NB4 (cell line): Measurements from ENCODE around the gene DTNBP1.

ENCODE experiments used
- MYC ChIP-seq: IDR thresholded peaks from 2 replicates; pipeline ENCODE4 v1.6.1; 2011; ENCODE audit warnings: low read depth, low read length
- POLR2A ChIP-seq: IDR thresholded peaks from 2 replicates; pipeline ENCODE4 v1.6.1; 2011; ENCODE audit warnings: mild to moderate bottlenecking; ENCODE audit not compliant: insufficient read length; ENCODE audit errors: extremely low read depth
- TF ChIP-seq, protein P1 (sequence below): IDR thresholded peaks from one replicate; pipeline ENCODE4 v1.5.1; 2012; ENCODE audit warnings: low read depth, low read length
- TF ChIP-seq, protein P2 (sequence below): IDR thresholded peaks from 2 replicates; pipeline ENCODE4 v1.6.1; 2011; ENCODE audit warnings: low read depth, low read length

DNA sequence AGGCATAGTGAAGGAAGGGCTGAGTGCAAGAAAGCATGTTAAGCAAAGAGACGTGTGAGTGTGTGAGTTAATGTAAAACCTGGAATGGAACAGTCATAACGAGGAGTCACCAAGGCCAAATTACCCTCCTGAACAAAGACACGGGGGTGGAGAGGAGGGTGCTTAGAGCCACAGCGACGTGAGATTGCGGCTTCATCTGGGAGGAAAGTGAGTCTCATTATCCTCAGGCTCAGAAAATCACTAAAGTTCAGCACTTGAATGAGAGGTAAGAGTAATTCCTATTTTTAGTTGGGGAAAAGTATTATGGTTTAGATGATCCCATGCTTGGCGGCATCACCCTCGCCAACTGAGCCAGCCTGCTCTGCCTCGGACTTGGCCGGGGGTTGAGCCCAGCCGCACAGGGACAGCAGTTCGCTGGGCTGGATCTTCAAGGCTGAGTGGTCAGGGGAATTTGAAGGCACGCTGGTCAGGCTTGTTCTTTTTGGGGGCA, 136.6 kb downstream of the DTNBP1 start:
- TF ChIP-seq, protein P1, sequence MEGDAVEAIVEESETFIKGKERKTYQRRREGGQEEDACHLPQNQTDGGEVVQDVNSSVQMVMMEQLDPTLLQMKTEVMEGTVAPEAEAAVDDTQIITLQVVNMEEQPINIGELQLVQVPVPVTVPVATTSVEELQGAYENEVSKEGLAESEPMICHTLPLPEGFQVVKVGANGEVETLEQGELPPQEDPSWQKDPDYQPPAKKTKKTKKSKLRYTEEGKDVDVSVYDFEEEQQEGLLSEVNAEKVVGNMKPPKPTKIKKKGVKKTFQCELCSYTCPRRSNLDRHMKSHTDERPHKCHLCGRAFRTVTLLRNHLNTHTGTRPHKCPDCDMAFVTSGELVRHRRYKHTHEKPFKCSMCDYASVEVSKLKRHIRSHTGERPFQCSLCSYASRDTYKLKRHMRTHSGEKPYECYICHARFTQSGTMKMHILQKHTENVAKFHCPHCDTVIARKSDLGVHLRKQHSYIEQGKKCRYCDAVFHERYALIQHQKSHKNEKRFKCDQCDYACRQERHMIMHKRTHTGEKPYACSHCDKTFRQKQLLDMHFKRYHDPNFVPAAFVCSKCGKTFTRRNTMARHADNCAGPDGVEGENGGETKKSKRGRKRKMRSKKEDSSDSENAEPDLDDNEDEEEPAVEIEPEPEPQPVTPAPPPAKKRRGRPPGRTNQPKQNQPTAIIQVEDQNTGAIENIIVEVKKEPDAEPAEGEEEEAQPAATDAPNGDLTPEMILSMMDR = no peak
- TF ChIP-seq POLR2A (no peak), MYC (no peak)
- TF ChIP-seq, protein P2, sequence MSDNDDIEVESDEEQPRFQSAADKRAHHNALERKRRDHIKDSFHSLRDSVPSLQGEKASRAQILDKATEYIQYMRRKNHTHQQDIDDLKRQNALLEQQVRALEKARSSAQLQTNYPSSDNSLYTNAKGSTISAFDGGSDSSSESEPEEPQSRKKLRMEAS = no peak
